K562 (cell line): Measurements from ENCODE around the gene ERGIC3. TPM values are rescaled to one million over a fixed set of nuclear protein-coding genes. Genes with fewer than 3 reads are reported as not detected.

Source experiments
- ATAC-seq: fragments of 200-7000 bp; cut with Tn5 transposase; 3 replicates; pipeline ENCODE4 v1.9.1; 2020; ENCODE audit warnings: moderate library complexity
- BruUV-seq: library from RNA; stranded (reverse); fragments of 400-500 nt; replicated peaks from 2 replicates; lab custom pipeline; 2021; lab: Mats Ljungman, UMichigan
- CTCF ChIA-PET: fragments of 300-600 bp; formaldehyde crosslinking; extraction: SDS; loops from one replicate; lab custom pipeline; 2021; ENCODE audit warnings: low intra/inter-chr PET ratio; lab: Yijun Ruan, JAX
- POLR2A ChIA-PET: fragments of 300-600, 350-650 bp; sonication (Branson Sonifier 250); formaldehyde crosslinking; extraction: SDS; loops from one replicate; lab custom pipeline; 2021; ENCODE audit warnings: antibody characterized with exemption, inconsistent platforms; lab: Yijun Ruan, JAX
- DNase-seq, 4 experiments: peaks; one replicate each; pipeline versions ENCODE4 v3.0.0 to v3.0.0-alpha.2; 2011 to 2018; ENCODE audit warnings: low spot score in 3 of 4, mixed read lengths in 3 of 4; ENCODE audit errors: extremely low read depth in 1 of 4
- FAIRE-seq: peaks from 2 replicates; lab custom pipeline; 2011; peaks lifted over from hg19 to GRCh38; lab: Jason Lieb, UNC
- H2AFZ ChIP-seq: 2 replicates; pipeline ENCODE4 v1.6.0; 2011; ENCODE audit warnings: low read depth, low read length, control low read depth, inconsistent platforms
- H3K27ac ChIP-seq: fragments of 200-600 bp; 3 replicates; pipeline ENCODE4 v1.8.0; 2011; ENCODE audit warnings: low read depth, mild to moderate bottlenecking, control low read depth, inconsistent platforms, low read length, moderate library complexity, mixed read lengths; ENCODE audit errors: extremely low read depth
- H3K27me3 ChIP-seq, 2 experiments: fragments of 300-600 bp in 1 of 2; 2 replicates in 1 of 2; 3 replicates in 1 of 2; pipeline versions ENCODE4 v1.6.0 to v1.8.0; 2011; ENCODE audit warnings: inconsistent platforms in 2 of 2, low read length in 2 of 2, mild to moderate bottlenecking in 1 of 2, mixed read lengths in 1 of 2, moderate library complexity in 1 of 2; ENCODE audit not compliant: control insufficient read depth in 2 of 2, insufficient read depth in 2 of 2
- H3K36me3 ChIP-seq: fragments of 300-600 bp; 3 replicates; pipeline ENCODE4 v1.8.0; 2011; ENCODE audit warnings: mild to moderate bottlenecking, low read length, inconsistent platforms; ENCODE audit not compliant: control insufficient read depth, insufficient read depth
- H3K4me1 ChIP-seq, 2 experiments: fragments of 200-600 bp in 1 of 2; replicated peaks in 1 of 2; 2 replicates in 1 of 2; 3 replicates in 1 of 2; pipeline versions ENCODE4 v1.5.1 to v1.8.0; 2011; ENCODE audit warnings: inconsistent platforms in 2 of 2, low read length in 2 of 2, mild to moderate bottlenecking in 1 of 2, mixed read lengths in 1 of 2, moderate library complexity in 1 of 2; ENCODE audit not compliant: control insufficient read depth in 2 of 2, insufficient read depth in 2 of 2
- H3K4me2 ChIP-seq: 2 replicates; pipeline ENCODE4 v1.6.1; 2011; ENCODE audit warnings: low read length, control low read depth, inconsistent platforms, mixed read lengths; ENCODE audit not compliant: insufficient read depth
- H3K4me3 ChIP-seq: fragments of 200-600 bp; sonication (generic), shearing (Covaris generic); 2 replicates; pipeline ENCODE4 v1.5.1; 2016; ENCODE audit warnings: control low read depth, inconsistent platforms
- H3K79me2 ChIP-seq: fragments of 200-600 bp; 3 replicates; pipeline ENCODE4 v1.8.0; 2011; ENCODE audit warnings: low read length, inconsistent platforms; ENCODE audit not compliant: control insufficient read depth, insufficient read depth
- H3K9ac ChIP-seq, 2 experiments: 2 replicates each; pipeline versions ENCODE4 v1.6.0 to v1.6.1; 2011; ENCODE audit warnings: low read depth in 2 of 2, low read length in 2 of 2, control low read depth in 1 of 2, inconsistent platforms in 1 of 2, mild to moderate bottlenecking in 1 of 2, mixed read lengths in 1 of 2; ENCODE audit not compliant: insufficient read depth in 1 of 2
- H3K9me1 ChIP-seq: one replicate; pipeline ENCODE4 v1.6.0; 2011; ENCODE audit warnings: inconsistent platforms, mild to moderate bottlenecking, low read length, moderate library complexity; ENCODE audit not compliant: control insufficient read depth, insufficient read depth
- H3K9me3 ChIP-seq: replicated peaks from 2 replicates; pipeline ENCODE4 v1.5.1; 2011; ENCODE audit warnings: low read depth, low read length, inconsistent platforms; ENCODE audit not compliant: control insufficient read depth, insufficient read depth
- H4K20me1 ChIP-seq: replicated peaks from 2 replicates; pipeline ENCODE4 v1.6.1; 2011; ENCODE audit warnings: low read length, inconsistent platforms, mixed read lengths; ENCODE audit not compliant: control insufficient read depth, insufficient read depth
- ARID2 ChIP-seq: fragments of 450-650 bp; IDR thresholded peaks from 2 replicates; pipeline ENCODE4 v1.6.1; 2017; ENCODE audit warnings: antibody characterized with exemption, mild to moderate bottlenecking
- CBX8 ChIP-seq: fragments of 200-600 bp; sonication (generic); IDR thresholded peaks from 2 replicates; pipeline ENCODE4 v1.6.1; 2012; ENCODE audit warnings: borderline replicate concordance, mixed run types, low read depth, mild to moderate bottlenecking, moderate library complexity, mixed read lengths, low read length, control low read depth, inconsistent platforms; ENCODE audit not compliant: poor library complexity, severe bottlenecking; ENCODE audit errors: extremely low read depth
- LCOR ChIP-seq: sonication (generic); formaldehyde crosslinking; IDR thresholded peaks from 2 replicates; pipeline ENCODE4 v1.8.0; 2022; ENCODE audit warnings: mild to moderate bottlenecking, missing genetic modification reagents
- PHB ChIP-seq: fragments of 250-450 bp; sonication (Bioruptor Pico); IDR thresholded peaks from 2 replicates; pipeline ENCODE4 v1.5.0; 2021
- SMARCA5 ChIP-seq: fragments of 450-650 bp; IDR thresholded peaks from 2 replicates; pipeline ENCODE4 v1.6.1; 2016
- STAT5B ChIP-seq: fragments of 250-450 bp; sonication (Bioruptor Pico); IDR thresholded peaks from 2 replicates; pipeline ENCODE4 v1.8.0; 2021; ENCODE audit warnings: mild to moderate bottlenecking, inconsistent platforms
- TCFL5 ChIP-seq: fragments of 250-450 bp; sonication (Bioruptor Pico); conservative IDR thresholded peaks from 2 replicates; pipeline ENCODE4 v1.6.1; 2021; ENCODE audit warnings: mild to moderate bottlenecking, moderate library complexity, matching md5 sums
- ZNF57 ChIP-seq: fragments of 450-650 bp; formaldehyde crosslinking; IDR thresholded peaks from 2 replicates; pipeline ENCODE4 v1.4.0; 2020; ENCODE audit warnings: mild to moderate bottlenecking, moderate library complexity
- ZNF639 ChIP-seq, 2 experiments: fragments of 200-800 bp in 1 of 2; sonication (Bioruptor generic) in 1 of 2; sonication (generic) in 1 of 2; formaldehyde crosslinking in 1 of 2; IDR thresholded peaks in 1 of 2; conservative IDR thresholded peaks in 1 of 2; 2 replicates each; pipeline versions ENCODE4 v1.5.0 to v1.6.1; 2016 to 2020; ENCODE audit warnings: missing compliant biosample characterization in 1 of 2, missing genetic modification characterization in 1 of 2, missing genetic modification reagents in 1 of 2
- WGBS: fragments of 100-300 bp; shearing (Covaris generic); methylation state at CpG from one replicate; pipeline ENCODE4 v1.1.6; 2016; ENCODE audit warnings: low coverage, mixed read lengths; ENCODE audit not compliant: insufficient coverage; ENCODE audit errors: missing lambda C conversion rate; 5-methylcytosine and 5-hydroxymethylcytosine counted together
- in situ Hi-C: fragments of 300-500 bp; cut with MboI; formaldehyde crosslinking; loops from 4 replicates; pipeline ENCODE4 v1.15.0; 2018; ENCODE audit warnings: inconsistent platforms, mixed read lengths
- intact Hi-C: fragments of 100-400 bp; cut with micrococcal nuclease; formaldehyde crosslinking; loops from 2 replicates; pipeline ENCODE4 v1.14.2; 2022
- polyA plus RNA-seq, 8 experiments: library from polyadenylated mRNA; depleted of rRNA in 4 of 8; stranded (reverse) in 5 of 8; unstranded in 3 of 8; fragments of >200 nt; fragmentation: Nextera tagmentation in 2 of 8; fragmentation: Illumina TruSeq in 1 of 8; extraction: Ambion mirVana in 2 of 8; extraction: Trizol in 1 of 8; gene quantifications; 2 replicates each; pipeline versions ENCODE4 v1.2.1 to v1.2.3, GENCODE V29; 2011 to 2014; ENCODE audit warnings: inconsistent platforms in 1 of 8, missing spikeins in 1 of 8
- total RNA-seq, 7 experiments: library from RNA; depleted of rRNA in 6 of 7; stranded (reverse); fragments of >200 nt in 6 of 7; fragmentation: Illumina TruSeq in 2 of 7; extraction: Trizol in 2 of 7; gene quantifications; 2 replicates each; pipeline versions ENCODE4 v1.2.1 to v1.2.3, GENCODE V29; 2011 to 2021; ENCODE audit warnings: low replicate concordance in 1 of 7
- TF ChIP-seq, protein P1 (sequence below): fragments of 250-450 bp; sonication (Bioruptor Pico); IDR thresholded peaks from 2 replicates; pipeline ENCODE4 v1.5.0; 2020; ENCODE audit warnings: mild to moderate bottlenecking, borderline replicate concordance

ERGIC3 gene
- total and polyA plus RNA-seq, 9 of the 15 experiments (the other 6 are each of a cell fraction or from before 2014, with no cell fraction given): 121 to 278 (median 184) TPM

DNA sequence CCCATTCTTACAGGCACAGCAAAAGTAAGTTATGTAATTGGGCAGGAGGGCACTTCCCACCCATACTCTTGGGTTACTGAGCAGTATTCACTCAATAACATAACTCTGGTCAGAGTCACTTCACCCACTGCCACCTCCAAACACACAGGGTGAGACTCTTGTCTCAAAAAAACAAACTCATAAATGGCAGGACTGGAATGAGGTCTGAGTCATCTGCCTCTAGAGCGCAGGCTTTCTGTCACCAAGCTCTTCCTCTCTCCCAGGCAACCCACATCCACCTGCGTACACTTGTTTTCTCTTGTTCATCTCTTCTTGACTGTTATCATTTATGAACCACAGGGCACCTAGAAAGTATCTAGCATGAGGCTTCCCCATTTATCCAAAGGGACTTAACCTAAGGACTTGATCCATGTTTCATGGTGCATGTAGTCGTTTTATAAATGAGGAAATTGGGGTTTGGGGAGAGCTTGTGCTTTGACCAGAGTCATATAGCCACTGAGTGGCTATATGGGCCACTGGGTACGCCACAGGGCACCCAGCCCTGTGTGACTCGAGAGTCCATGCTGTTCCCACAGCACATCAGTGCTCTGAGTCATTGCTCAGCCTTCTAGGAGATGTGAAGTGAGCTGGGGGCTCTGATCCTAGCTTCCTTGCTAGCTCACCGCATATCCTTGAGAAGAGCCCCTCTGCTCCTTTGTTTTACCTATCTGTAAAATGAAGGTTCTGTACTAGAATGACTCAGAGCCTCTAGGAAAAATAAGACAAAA is 34.8 kb upstream of the ERGIC3 start:
- in situ Hi-C loops: no loop called here
- TF ChIP-seq PHB (CRISPR knock-in tag) (no peak), CBX8 (no peak), ZNF639 (CRISPR knock-in tag; conservative IDR thresholded peaks at IDR 0.05 in 1 of 2, IDR thresholded peaks at IDR 0.05 in 1 of 2) (no peak), STAT5B (CRISPR knock-in tag) (no peak), ARID2 (no peak), ZNF57 (CRISPR knock-in tag) (no peak), LCOR (CRISPR knock-in tag) (no peak), SMARCA5 (no peak), TCFL5 (CRISPR knock-in tag) (no peak)
- TF ChIP-seq, protein P1, sequence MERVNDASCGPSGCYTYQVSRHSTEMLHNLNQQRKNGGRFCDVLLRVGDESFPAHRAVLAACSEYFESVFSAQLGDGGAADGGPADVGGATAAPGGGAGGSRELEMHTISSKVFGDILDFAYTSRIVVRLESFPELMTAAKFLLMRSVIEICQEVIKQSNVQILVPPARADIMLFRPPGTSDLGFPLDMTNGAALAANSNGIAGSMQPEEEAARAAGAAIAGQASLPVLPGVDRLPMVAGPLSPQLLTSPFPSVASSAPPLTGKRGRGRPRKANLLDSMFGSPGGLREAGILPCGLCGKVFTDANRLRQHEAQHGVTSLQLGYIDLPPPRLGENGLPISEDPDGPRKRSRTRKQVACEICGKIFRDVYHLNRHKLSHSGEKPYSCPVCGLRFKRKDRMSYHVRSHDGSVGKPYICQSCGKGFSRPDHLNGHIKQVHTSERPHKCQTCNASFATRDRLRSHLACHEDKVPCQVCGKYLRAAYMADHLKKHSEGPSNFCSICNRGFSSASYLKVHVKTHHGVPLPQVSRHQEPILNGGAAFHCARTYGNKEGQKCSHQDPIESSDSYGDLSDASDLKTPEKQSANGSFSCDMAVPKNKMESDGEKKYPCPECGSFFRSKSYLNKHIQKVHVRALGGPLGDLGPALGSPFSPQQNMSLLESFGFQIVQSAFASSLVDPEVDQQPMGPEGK: no peak
- Histone ChIP-seq H3K36me3 (peaks cover 79% of the 10 kb centered on the region; the same call in 2 of the 3 replicates), H3K4me1 (peaks cover 0 to 6% of the 10 kb centered on the region in 2 experiments; a peak in 1 of 5 replicates), H3K9ac (no peak overlapping the region), H3K79me2 (no peaks in the 10 kb centered on the region), H3K9me3 (no peaks in the 10 kb centered on the region), H3K4me3 (no peak overlapping the region), H2AFZ (no peak overlapping the region), H3K27ac (no peak overlapping the region), H3K9me1 (no peaks in the 10 kb centered on the region), H3K4me2 (no peak overlapping the region), H4K20me1 (peaks cover 10% of the 10 kb centered on the region; the same call in 1 of the 2 replicates), H3K27me3 (no peaks in the 10 kb centered on the region)
- POLR2A ChIA-PET: interaction anchor here (0.6 to 1.8 kb wide), 5 partner anchors 9 to 319 kb away, joined by 3 to 5 read pairs (median 4); no protein-coding TSS in a partner anchor
- ATAC-seq (no peak), DNase-seq (no peak), FAIRE-seq (no peak)
- CTCF ChIA-PET: no interaction called here
- intact Hi-C loops: no loop called here
- no TSS peak for BruUV-seq
- WGBS: 74% methylated on average over 6 of the region's 6 CpGs
